Activated CD4-positive, alpha-beta T cell treated with anti-CD3 and anti-CD28 coated beads, Interleukin-2, amount 50 U/mL, for 4 hours (primary cell): ENCODE results near the gene SNCB.

Experiments
- DNase-seq, 2 experiments: peaks; one replicate each; pipeline ENCODE4 v3.0.0-alpha.2; 2020

SNCB gene

GRCh38 chr5:176643491-176644219, 13.3 kb upstream of the SNCB start:
- no peak for DNase-seq

GRCh38 chr5:176642675-176643490, 12.5 kb upstream of the SNCB start:
- no peak for DNase-seq

GRCh38 chr5:176640616-176641015, 10.3 kb upstream of the SNCB start:
- DNase-seq: no peak

- no peak for DNase-seq
These were observed 9.6 kb upstream of the SNCB start for GRCh38 chr5:176639981-176640380.

- no peak for DNase-seq
These were observed 8.9 kb upstream of the SNCB start for GRCh38 chr5:176639208-176639607.

GRCh38 chr5:176638437-176638836, 8.1 kb upstream of the SNCB start:
- no peak for DNase-seq

- DNase-seq: no peak
These were observed 7.2 kb upstream of the SNCB start for GRCh38 chr5:176637556-176637955.

- no peak for DNase-seq
These were observed 6.1 kb upstream of the SNCB start for GRCh38 chr5:176636426-176636825.

GRCh38 chr5:176633598-176633997, 3.3 kb upstream of the SNCB start:
- DNase-seq: no peak

- DNase-seq: no peak
These were observed 2.4 kb upstream of the SNCB start for GRCh38 chr5:176632745-176633144.

GRCh38 chr5:176631383-176632200, 1.3 kb upstream of the SNCB start:
- DNase-seq: no peak

GRCh38 chr5:176630681-176631222, 418 bp upstream of the SNCB start:
- DNase-seq: no peak

- DNase-seq: no peak
These were observed 949 bp downstream of the SNCB start for GRCh38 chr5:176629317-176629852.

GRCh38 chr5:176628406-176629228, 1.7 kb downstream of the SNCB start:
- no peak for DNase-seq

GRCh38 chr5:176627582-176627981, 2.8 kb downstream of the SNCB start:
- no peak for DNase-seq

- DNase-seq: no peak
These were observed 3.5 kb downstream of the SNCB start for GRCh38 chr5:176626876-176627236.

GRCh38 chr5:176625966-176626875, 4.1 kb downstream of the SNCB start:
- no peak for DNase-seq

GRCh38 chr5:176625512-176625911, 4.8 kb downstream of the SNCB start:
- DNase-seq: no peak

GRCh38 chr5:176624938-176625337, 5.4 kb downstream of the SNCB start:
- DNase-seq: no peak

- no peak for DNase-seq
These were observed 6.2 kb downstream of the SNCB start for GRCh38 chr5:176624142-176624541.

- DNase-seq: no peak
These were observed 8.7 kb downstream of the SNCB start for GRCh38 chr5:176621661-176622079.
